HUES6 (cell line): ENCODE data around the gene NPHP4.

Experiments used
- H3K27ac ChIP-seq: 2 replicates; pipeline ENCODE4 v1.7.0; 2013; ENCODE audit warnings: low read depth, mild to moderate bottlenecking, low read length, inconsistent platforms
- H3K27me3 ChIP-seq: 2 replicates; pipeline ENCODE4 v1.6.1; 2013; ENCODE audit warnings: low read length; ENCODE audit not compliant: control insufficient read depth, insufficient read depth
- H3K36me3 ChIP-seq: 2 replicates; pipeline ENCODE4 v1.6.1; 2013; ENCODE audit warnings: low read length; ENCODE audit not compliant: control insufficient read depth, insufficient read depth
- H3K4me1 ChIP-seq: 2 replicates; pipeline ENCODE4 v1.6.1; 2013; ENCODE audit warnings: low read length; ENCODE audit not compliant: control insufficient read depth, insufficient read depth
- H3K4me3 ChIP-seq: 2 replicates; pipeline ENCODE4 v1.5.1; 2013; ENCODE audit warnings: low read depth, low read length
- H3K9ac ChIP-seq: one replicate; pipeline ENCODE4 v1.6.1; 2013; ENCODE audit warnings: mild to moderate bottlenecking, low read length
- H3K9me3 ChIP-seq: 2 replicates; pipeline ENCODE4 v1.6.1; 2013; ENCODE audit warnings: low read depth, low read length; ENCODE audit not compliant: control insufficient read depth, insufficient read depth

The NPHP4 gene

GRCh38 chr1:5944154-5944842 lies 47.9 kb downstream of the NPHP4 start:
- H3K4me3 ChIP-seq = no peak overlapping the region
- H3K27ac ChIP-seq = no peak overlapping the region
- H3K36me3 ChIP-seq = peaks cover 14% of the 10 kb centered on the region; the same call in 1 of the 2 replicates

GRCh38 chr1:5943343-5944124 lies 48.7 kb downstream of the NPHP4 start:
- Histone ChIP-seq H3K36me3 (peaks cover 14% of the 10 kb centered on the region; the same call in 1 of the 2 replicates), H3K9ac (no peak overlapping the region), H3K4me1 (no peaks in the 10 kb centered on the region), H3K27me3 (no peaks in the 10 kb centered on the region), H3K4me3 (no peak overlapping the region), H3K9me3 (no peaks in the 10 kb centered on the region), H3K27ac (no peak overlapping the region)

More at GRCh38 chr1:5944154-5944842, 47.9 kb downstream of the NPHP4 start:
- H3K27me3 ChIP-seq = no peaks in the 10 kb centered on the region
- no peaks in the 10 kb centered on the region for H3K9me3 ChIP-seq
- no peak overlapping the region for H3K9ac ChIP-seq
- no peaks in the 10 kb centered on the region for H3K4me1 ChIP-seq

GRCh38 chr1:5941671-5942070 lies 50.6 kb downstream of the NPHP4 start:
- no peak overlapping the region for H3K4me3 ChIP-seq
- no peaks in the 10 kb centered on the region for H3K4me1 ChIP-seq
- H3K9ac ChIP-seq = no peak overlapping the region
- H3K36me3 ChIP-seq = peaks cover 16% of the 10 kb centered on the region; the same call in 1 of the 2 replicates
- no peaks in the 10 kb centered on the region for H3K27me3 ChIP-seq
- peaks cover 6% of the 10 kb centered on the region; the same call in 1 of the 2 replicates for H3K9me3 ChIP-seq
- no peak overlapping the region for H3K27ac ChIP-seq

- no peaks in the 10 kb centered on the region for H3K27me3 ChIP-seq
- H3K9ac ChIP-seq = no peak overlapping the region
- H3K4me3 ChIP-seq = no peak overlapping the region
- no peaks in the 10 kb centered on the region for H3K4me1 ChIP-seq
- peaks cover 6% of the 10 kb centered on the region; the same call in 1 of the 2 replicates for H3K9me3 ChIP-seq
- peaks cover 11% of the 10 kb centered on the region; the same call in 1 of the 2 replicates for H3K36me3 ChIP-seq
- H3K27ac ChIP-seq = no peak overlapping the region
Measured at GRCh38 chr1:5940723-5941407, 51.4 kb downstream of the NPHP4 start.

- Histone ChIP-seq H3K9me3 (peaks cover 6% of the 10 kb centered on the region; the same call in 1 of the 2 replicates), H3K4me3 (no peak overlapping the region), H3K4me1 (no peaks in the 10 kb centered on the region), H3K27me3 (no peaks in the 10 kb centered on the region), H3K36me3 (0 out of 2 replicates have a peak, but pooled peaks cover 8% of the 10 kb centered on the region), H3K27ac (no peak overlapping the region), H3K9ac (no peak overlapping the region)
Measured at GRCh38 chr1:5939271-5940170, 52.7 kb downstream of the NPHP4 start.

GRCh38 chr1:5938101-5938646 lies 54.1 kb downstream of the NPHP4 start:
- H3K27ac ChIP-seq = no peak overlapping the region
- H3K4me3 ChIP-seq = no peak overlapping the region
- H3K9me3 ChIP-seq = peaks cover 6% of the 10 kb centered on the region; the same call in 1 of the 2 replicates
- H3K36me3 ChIP-seq = peaks cover 8% of the 10 kb centered on the region; the same call in 1 of the 2 replicates
- H3K9ac ChIP-seq = no peak overlapping the region
- no peaks in the 10 kb centered on the region for H3K27me3 ChIP-seq
- no peaks in the 10 kb centered on the region for H3K4me1 ChIP-seq

- Histone ChIP-seq H3K9ac (no peak overlapping the region), H3K9me3 (peaks cover 6% of the 10 kb centered on the region; the same call in 1 of the 2 replicates), H3K4me3 (no peak overlapping the region), H3K27ac (no peak overlapping the region), H3K4me1 (no peaks in the 10 kb centered on the region), H3K27me3 (no peaks in the 10 kb centered on the region), H3K36me3 (peaks cover 8% of the 10 kb centered on the region; the same call in 1 of the 2 replicates)
Measured at GRCh38 chr1:5937373-5937857, 54.8 kb downstream of the NPHP4 start.

- peaks cover 6% of the 10 kb centered on the region; the same call in 1 of the 2 replicates for H3K36me3 ChIP-seq
Measured at GRCh38 chr1:5936621-5937372, 55.4 kb downstream of the NPHP4 start.

GRCh38 chr1:5936126-5936525 lies 56.1 kb downstream of the NPHP4 start:
- no peak overlapping the region for H3K4me3 ChIP-seq
- H3K27me3 ChIP-seq = no peaks in the 10 kb centered on the region
- H3K36me3 ChIP-seq = peaks cover 5% of the 10 kb centered on the region; the same call in 1 of the 2 replicates
- H3K9ac ChIP-seq = no peak overlapping the region
- H3K4me1 ChIP-seq = no peaks in the 10 kb centered on the region
- H3K9me3 ChIP-seq = peaks cover 6% of the 10 kb centered on the region; the same call in 1 of the 2 replicates
- H3K27ac ChIP-seq = no peak overlapping the region

More at GRCh38 chr1:5936621-5937372, 55.4 kb downstream of the NPHP4 start:
- Histone ChIP-seq H3K4me3 (no peak overlapping the region), H3K9me3 (peaks cover 6% of the 10 kb centered on the region; the same call in 1 of the 2 replicates), H3K27me3 (no peaks in the 10 kb centered on the region), H3K27ac (no peak overlapping the region), H3K4me1 (no peaks in the 10 kb centered on the region), H3K9ac (no peak overlapping the region)
